H9 (cell line): ENCODE measurements around the gene SQOR. TPM values are rescaled to one million over a fixed set of nuclear protein-coding genes. Genes with fewer than 3 reads are reported as not detected.
A peak's percentile ranks its signal among the peaks of the same experiment; 100 is the strongest.

ENCODE experiments used
- DNase-seq: peaks from one replicate; pipeline ENCODE4 v3.0.0-alpha.2; 2017
- H2AFZ ChIP-seq: one replicate; pipeline ENCODE4 v1.6.1; 2013; ENCODE audit warnings: mild to moderate bottlenecking, low read length, control low read depth, moderate library complexity
- H2AK5ac ChIP-seq: 2 replicates; pipeline ENCODE4 v1.6.1; 2013; ENCODE audit warnings: low read length, control low read depth, mixed read lengths; ENCODE audit not compliant: insufficient read length
- H2BK120ac ChIP-seq: one replicate; pipeline ENCODE4 v1.6.1; 2013; ENCODE audit warnings: low read depth, mild to moderate bottlenecking, low read length, control low read depth, inconsistent platforms; ENCODE audit not compliant: poor library complexity, severe bottlenecking
- H2BK12ac ChIP-seq: 2 replicates; pipeline ENCODE4 v1.6.1; 2013; ENCODE audit warnings: low read length, control low read depth, mixed read lengths, low read depth; ENCODE audit not compliant: insufficient read length
- H2BK15ac ChIP-seq: 2 replicates; pipeline ENCODE4 v1.6.1; 2013; ENCODE audit warnings: low read depth, low read length, control low read depth
- H2BK20ac ChIP-seq: one replicate; pipeline ENCODE4 v1.6.1; 2013; ENCODE audit warnings: low read depth, mild to moderate bottlenecking, low read length, control low read depth, inconsistent platforms; ENCODE audit not compliant: poor library complexity, severe bottlenecking
- H2BK5ac ChIP-seq: 2 replicates; pipeline ENCODE4 v1.6.1; 2013; ENCODE audit warnings: low read length, control low read depth, mixed read lengths; ENCODE audit not compliant: insufficient read length
- H3K14ac ChIP-seq: 2 replicates; pipeline ENCODE4 v1.6.1; 2013; ENCODE audit warnings: low read length, control low read depth; ENCODE audit not compliant: insufficient read depth
- H3K18ac ChIP-seq: 2 replicates; pipeline ENCODE4 v1.6.1; 2013; ENCODE audit warnings: low read depth, mild to moderate bottlenecking, mixed read lengths, low read length, control low read depth; ENCODE audit not compliant: insufficient read length
- H3K23ac ChIP-seq: 2 replicates; pipeline ENCODE4 v1.6.1; 2013; ENCODE audit warnings: low read length, control low read depth, mixed read lengths, low read depth; ENCODE audit not compliant: insufficient read length
- H3K23me2 ChIP-seq: 2 replicates; pipeline ENCODE4 v1.6.1; 2013; ENCODE audit warnings: low read depth, mild to moderate bottlenecking, mixed read lengths, low read length, control low read depth; ENCODE audit not compliant: insufficient read length, poor library complexity, severe bottlenecking
- H3K27ac ChIP-seq: 2 replicates; pipeline ENCODE4 v1.5.1; 2013; ENCODE audit warnings: low read length, control low read depth, mixed read lengths, low read depth; ENCODE audit not compliant: insufficient read length
- H3K27me3 ChIP-seq: 2 replicates; pipeline ENCODE4 v1.6.1; 2013; ENCODE audit warnings: low read length, control low read depth, inconsistent platforms; ENCODE audit not compliant: insufficient read depth
- H3K4ac ChIP-seq: 2 replicates; pipeline ENCODE4 v1.6.1; 2013; ENCODE audit warnings: low read depth, mild to moderate bottlenecking, control low read depth, inconsistent platforms, low read length, moderate library complexity
- H3K4me1 ChIP-seq: 2 replicates; pipeline ENCODE4 v1.6.1; 2013; ENCODE audit warnings: low read length, control low read depth, inconsistent platforms; ENCODE audit not compliant: insufficient read depth
- H3K4me2 ChIP-seq: 2 replicates; pipeline ENCODE4 v1.6.1; 2013; ENCODE audit warnings: low read length, control low read depth, mixed read lengths; ENCODE audit not compliant: insufficient read length, insufficient read depth
- H3K56ac ChIP-seq: 2 replicates; pipeline ENCODE4 v1.6.1; 2013; ENCODE audit warnings: low read depth, mild to moderate bottlenecking, mixed read lengths, low read length, control low read depth; ENCODE audit not compliant: insufficient read length
- H3K79me1 ChIP-seq: 2 replicates; pipeline ENCODE4 v1.6.1; 2013; ENCODE audit warnings: low read depth, mild to moderate bottlenecking, moderate library complexity, low read length, control low read depth, inconsistent platforms; ENCODE audit not compliant: insufficient read depth, poor library complexity, severe bottlenecking
- H3K79me2 ChIP-seq: 2 replicates; pipeline ENCODE4 v1.6.1; 2013; ENCODE audit warnings: low read length, control low read depth, inconsistent platforms; ENCODE audit not compliant: insufficient read depth
- H3K9ac ChIP-seq: 2 replicates; pipeline ENCODE4 v1.6.1; 2013; ENCODE audit warnings: low read length, control low read depth, mixed read lengths; ENCODE audit not compliant: insufficient read length; ENCODE audit errors: extremely low read depth
- H3K9me3 ChIP-seq: one replicate; pipeline ENCODE4 v1.6.1; 2013; ENCODE audit warnings: low read depth, low read length, inconsistent platforms; ENCODE audit not compliant: control insufficient read depth
- H3T11ph ChIP-seq: one replicate; pipeline ENCODE4 v1.6.1; 2013; ENCODE audit warnings: mild to moderate bottlenecking, low read length, control low read depth, inconsistent platforms
- H4K20me1 ChIP-seq: one replicate; pipeline ENCODE4 v1.6.1; 2013; ENCODE audit not compliant: control insufficient read depth, insufficient read length, insufficient read depth
- H4K5ac ChIP-seq: 2 replicates; pipeline ENCODE4 v1.6.1; 2013; ENCODE audit warnings: low read depth, mild to moderate bottlenecking, mixed read lengths, low read length, control low read depth; ENCODE audit not compliant: insufficient read length
- H4K8ac ChIP-seq: replicated peaks from 2 replicates; pipeline ENCODE4 v1.6.1; 2013; ENCODE audit warnings: low read length, control low read depth, mixed read lengths, low read depth; ENCODE audit not compliant: insufficient read length
- H4K91ac ChIP-seq: 2 replicates; pipeline ENCODE4 v1.6.1; 2013; ENCODE audit warnings: low read depth, mild to moderate bottlenecking, moderate library complexity, mixed read lengths, low read length, control low read depth; ENCODE audit not compliant: insufficient read length
- H3K27ac Mint-ChIP-seq, 3 experiments: 2 replicates in 2 of 3; 3 replicates in 1 of 3; pipeline ENCODE4 v1.8.0; 2020 to 2021; ENCODE audit warnings: mixed read lengths in 3 of 3, mild to moderate bottlenecking in 1 of 3, moderate library complexity in 1 of 3
- H3K27me3 Mint-ChIP-seq: 2 replicates; pipeline ENCODE4 v1.8.0; 2021; ENCODE audit warnings: low read depth, mild to moderate bottlenecking, moderate library complexity, mixed read lengths
- H3K36me3 Mint-ChIP-seq, 3 experiments: 2 replicates in 2 of 3; 3 replicates in 1 of 3; pipeline ENCODE4 v1.8.0; 2020 to 2021; ENCODE audit warnings: low read depth in 3 of 3, mixed read lengths in 3 of 3; ENCODE audit not compliant: insufficient read depth in 1 of 3
- H3K4me1 Mint-ChIP-seq, 2 experiments: 2 replicates each; pipeline ENCODE4 v1.8.0; 2020; ENCODE audit warnings: mixed read lengths in 2 of 2
- H3K4me3 Mint-ChIP-seq, 2 experiments: 2 replicates in 1 of 2; 3 replicates in 1 of 2; pipeline ENCODE4 v1.8.0; 2020 to 2021; ENCODE audit warnings: mild to moderate bottlenecking in 2 of 2, mixed read lengths in 2 of 2, moderate library complexity in 1 of 2
- H3K9me3 Mint-ChIP-seq, 2 experiments: 2 replicates in 1 of 2; 3 replicates in 1 of 2; pipeline ENCODE4 v1.8.0; 2020; ENCODE audit warnings: mild to moderate bottlenecking in 2 of 2, mixed read lengths in 2 of 2, moderate library complexity in 1 of 2
- WGBS: extraction: QIAGEN DNeasy Blood & Tissue Kit; methylation state at CpG from one replicate; pipeline ENCODE4 v1.1.7; 2013; ENCODE audit warnings: missing lambda C conversion rate, low lambda C conversion rate, mixed read lengths; ENCODE audit not compliant: insufficient read length; ENCODE audit errors: extremely low coverage; 5-methylcytosine and 5-hydroxymethylcytosine counted together
- total RNA-seq: library from RNA; stranded (reverse); gene quantifications from 2 replicates; pipeline ENCODE4 v1.2.1, GENCODE V29; 2021
- TF ChIP-seq, protein P1 (sequence below): fragments of 200-600 bp; sonication (generic); conservative IDR thresholded peaks from 3 replicates; pipeline ENCODE4 v1.8.0; 2021; ENCODE audit warnings: antibody characterized with exemption, mild to moderate bottlenecking

The SQOR gene
- total RNA-seq, 1 experiment from 2014 or later, result 0.17 TPM

GRCh38 chr15:45664451-45664850 is 29.6 kb downstream of the SQOR start:
- Histone ChIP-seq H3K79me1 (no peaks in the 10 kb centered on the region), H2BK12ac (no peak overlapping the region), H4K8ac (no peak overlapping the region), H4K5ac (no peak overlapping the region), H3K23ac (no peak overlapping the region), H4K91ac (no peak overlapping the region), H3K14ac (no peak overlapping the region), H2BK20ac (no peak overlapping the region), H2BK120ac (no peak overlapping the region), H2AFZ (no peak overlapping the region), H3K27me3 (no peaks in the 10 kb centered on the region), H3K27ac (no peak overlapping the region), H3K4me1 (no peaks in the 10 kb centered on the region), H3K4ac (no peak overlapping the region), H2BK15ac (no peak overlapping the region), H3K9ac (no peak overlapping the region), H2AK5ac (no peak overlapping the region), H3K4me2 (no peak overlapping the region), H3T11ph (no peak overlapping the region), H3K23me2 (no peaks in the 10 kb centered on the region), H3K79me2 (no peaks in the 10 kb centered on the region), H3K9me3 (no peaks in the 10 kb centered on the region), H4K20me1 (no peaks in the 10 kb centered on the region), H3K56ac (no peak overlapping the region), H3K18ac (no peak overlapping the region), H2BK5ac (no peak overlapping the region)
- Mint-ChIP-seq H3K36me3 (no peaks in the 10 kb centered on the region), H3K9me3 (no peaks in the 10 kb centered on the region; a peak in 1 of 5 replicates), H3K4me3 (no peak overlapping the region), H3K4me1 (peaks cover 10 to 12% of the 10 kb centered on the region in 2 experiments), H3K27me3 (peaks cover 5% of the 10 kb centered on the region), H3K27ac (peak overlapping the region in 1 of 3 experiments; percentile 25; a peak in 1 of 7 replicates)
- DNase-seq, result no peak
- TF ChIP-seq, protein P1, sequence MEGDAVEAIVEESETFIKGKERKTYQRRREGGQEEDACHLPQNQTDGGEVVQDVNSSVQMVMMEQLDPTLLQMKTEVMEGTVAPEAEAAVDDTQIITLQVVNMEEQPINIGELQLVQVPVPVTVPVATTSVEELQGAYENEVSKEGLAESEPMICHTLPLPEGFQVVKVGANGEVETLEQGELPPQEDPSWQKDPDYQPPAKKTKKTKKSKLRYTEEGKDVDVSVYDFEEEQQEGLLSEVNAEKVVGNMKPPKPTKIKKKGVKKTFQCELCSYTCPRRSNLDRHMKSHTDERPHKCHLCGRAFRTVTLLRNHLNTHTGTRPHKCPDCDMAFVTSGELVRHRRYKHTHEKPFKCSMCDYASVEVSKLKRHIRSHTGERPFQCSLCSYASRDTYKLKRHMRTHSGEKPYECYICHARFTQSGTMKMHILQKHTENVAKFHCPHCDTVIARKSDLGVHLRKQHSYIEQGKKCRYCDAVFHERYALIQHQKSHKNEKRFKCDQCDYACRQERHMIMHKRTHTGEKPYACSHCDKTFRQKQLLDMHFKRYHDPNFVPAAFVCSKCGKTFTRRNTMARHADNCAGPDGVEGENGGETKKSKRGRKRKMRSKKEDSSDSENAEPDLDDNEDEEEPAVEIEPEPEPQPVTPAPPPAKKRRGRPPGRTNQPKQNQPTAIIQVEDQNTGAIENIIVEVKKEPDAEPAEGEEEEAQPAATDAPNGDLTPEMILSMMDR, result no peak
- no CpG with 5 or more reads among the region's 5 CpGs for WGBS
